ENCODE results near the gene PSMD10.
A peak's percentile ranks its signal among the peaks of the same experiment; 100 is the strongest.

PSMD10 gene, protein sequence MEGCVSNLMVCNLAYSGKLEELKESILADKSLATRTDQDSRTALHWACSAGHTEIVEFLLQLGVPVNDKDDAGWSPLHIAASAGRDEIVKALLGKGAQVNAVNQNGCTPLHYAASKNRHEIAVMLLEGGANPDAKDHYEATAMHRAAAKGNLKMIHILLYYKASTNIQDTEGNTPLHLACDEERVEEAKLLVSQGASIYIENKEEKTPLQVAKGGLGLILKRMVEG

DNA sequence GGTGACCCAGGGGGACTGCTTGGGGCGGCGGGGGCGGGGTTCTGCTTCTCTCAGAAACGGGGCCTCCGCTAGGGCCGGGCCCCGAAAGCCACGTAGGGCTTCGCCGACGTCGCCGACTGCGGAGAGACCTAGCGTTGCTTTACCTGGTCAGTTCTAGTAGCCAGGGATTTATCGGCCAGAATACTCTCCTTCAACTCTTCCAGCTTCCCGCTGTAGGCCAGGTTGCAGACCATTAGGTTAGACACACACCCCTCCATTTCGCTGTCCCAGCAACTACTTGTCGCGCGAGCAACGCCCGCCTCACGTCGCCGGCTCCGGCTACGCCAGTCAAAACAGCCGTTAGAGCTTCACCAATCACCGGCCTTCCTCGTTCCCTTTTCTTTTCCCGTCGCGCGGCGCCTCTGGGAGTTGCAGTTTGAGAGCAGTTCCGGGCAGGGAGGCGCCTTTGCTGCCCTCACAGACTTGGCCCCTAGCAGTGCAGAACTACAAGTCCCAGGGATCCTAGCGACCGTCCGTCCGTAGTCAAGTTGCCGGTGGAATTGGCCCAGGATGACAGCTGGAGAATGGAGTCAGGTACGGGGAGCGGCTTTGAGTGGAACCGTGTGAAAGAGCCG, at the start of gene PSMD10, which contains the start of gene ATG4A:
Gene PSMD10, minus strand, starts transcription at position 279 of the 614 bp plus-strand sequence. Its CDS starts 22 bp downstream, at position 257.
Gene ATG4A, plus strand, starts transcription at position 515 of the 614 bp plus-strand sequence. Its CDS starts 49 bp downstream, at position 564.
- peak; percentile 22 for DNase-seq (ENCODE audit: low spot score)

DNA sequence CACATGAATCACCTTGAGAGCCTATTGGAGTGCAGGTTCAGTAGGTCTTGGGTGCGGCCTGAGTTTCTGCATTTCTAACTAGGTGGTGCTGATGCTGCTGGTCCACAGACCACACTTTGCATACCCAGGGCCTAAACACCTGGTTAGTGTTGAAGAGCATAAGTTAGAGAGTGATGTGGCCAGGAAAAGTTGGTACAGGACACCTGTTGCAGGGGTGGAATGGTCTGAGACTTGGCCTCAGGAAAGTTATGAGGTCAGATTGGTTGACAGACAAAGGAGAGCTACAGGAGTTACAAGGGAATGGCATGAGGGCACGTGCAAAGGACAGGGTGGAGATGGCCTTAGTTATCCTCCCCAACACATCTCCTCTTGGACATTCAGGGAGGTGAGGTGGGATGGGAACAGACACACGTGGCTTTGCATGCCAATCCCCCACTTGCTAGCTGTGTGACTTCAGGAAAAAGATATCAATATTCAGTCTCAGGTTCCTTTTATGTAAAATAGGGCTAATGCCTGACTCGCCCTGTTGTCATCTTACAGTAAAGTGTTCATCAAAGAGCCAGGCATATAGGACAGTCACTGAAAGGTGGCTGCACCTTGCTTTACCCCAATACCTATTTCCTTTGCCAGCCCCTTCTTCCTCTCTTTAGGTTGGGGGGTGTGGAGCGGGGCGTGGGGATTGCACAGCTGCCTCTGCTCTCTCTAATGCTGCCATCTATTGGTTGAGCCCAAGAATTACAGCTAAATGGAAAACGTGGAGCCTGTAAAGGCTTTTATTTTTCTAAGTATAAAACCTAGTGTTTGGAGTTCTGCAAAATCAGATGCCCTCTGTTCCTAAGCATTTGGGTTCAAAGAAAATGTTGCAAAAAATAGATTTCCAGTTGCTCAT, 47.7 kb upstream of the PSMD10 start:
- DNase-seq (ENCODE audit: low spot score): no peak

DNA sequence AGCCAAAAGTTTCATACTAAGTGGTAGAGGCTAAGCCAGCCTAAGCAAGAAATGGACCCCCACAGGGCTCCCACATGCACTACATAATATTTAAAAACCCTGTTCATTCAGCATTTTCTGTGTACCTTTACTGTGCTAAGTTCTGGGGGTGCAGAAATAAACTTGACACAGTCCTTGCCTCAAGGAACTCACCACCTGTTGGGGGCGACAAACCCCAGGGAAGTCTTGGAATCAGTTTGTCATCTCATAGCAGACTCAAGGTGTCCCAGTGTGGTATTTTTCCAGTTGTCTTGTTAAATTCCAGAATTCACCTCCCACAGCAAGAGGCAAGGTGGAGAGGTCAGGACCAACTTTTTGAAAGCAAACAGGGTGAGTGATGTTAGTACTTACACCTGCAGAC, 43.4 kb upstream of the PSMD10 start:
- no peak for DNase-seq (ENCODE audit: low spot score)

DNA sequence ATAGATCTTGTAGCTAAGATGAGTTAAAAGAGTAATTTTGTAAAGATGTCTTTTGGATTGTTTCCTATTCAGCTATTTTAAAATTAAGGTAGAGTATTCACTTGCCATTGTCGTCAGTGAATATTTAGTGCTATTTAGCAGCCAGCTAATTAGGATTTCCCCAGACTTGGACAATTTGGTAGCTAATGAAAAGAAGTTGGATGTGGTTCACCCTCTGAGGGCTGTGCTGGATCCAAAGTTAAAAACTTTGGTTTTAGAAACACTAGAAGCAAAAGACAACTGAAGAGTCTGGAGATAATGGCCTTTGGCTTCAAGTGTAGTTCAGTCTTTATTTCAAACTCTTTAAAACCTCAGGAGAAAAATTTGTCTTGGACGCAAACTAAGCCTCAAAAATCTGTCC, 41.5 kb upstream of the PSMD10 start:
- no peak for DNase-seq (ENCODE audit: low spot score)

DNA sequence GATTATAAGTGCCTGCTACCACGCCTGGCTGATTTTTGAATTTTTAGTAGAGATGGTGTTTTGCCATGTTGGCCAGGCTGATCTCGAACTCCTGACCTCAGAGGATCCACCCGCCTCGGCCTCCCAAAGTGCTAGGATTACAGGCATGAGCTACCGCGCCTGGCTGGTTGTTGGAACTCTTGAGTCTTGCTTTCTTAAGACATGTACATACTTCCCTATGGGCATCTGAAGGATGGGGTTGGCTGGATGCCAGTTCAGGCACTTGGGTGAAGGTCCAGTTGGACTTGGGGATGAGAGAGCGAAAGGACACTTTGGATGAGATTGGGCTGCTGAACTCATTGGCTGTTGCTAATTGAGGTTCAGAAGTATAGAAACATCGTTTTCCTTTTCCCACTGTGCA, 40.7 kb upstream of the PSMD10 start:
- DNase-seq (ENCODE audit: low spot score): no peak

DNA sequence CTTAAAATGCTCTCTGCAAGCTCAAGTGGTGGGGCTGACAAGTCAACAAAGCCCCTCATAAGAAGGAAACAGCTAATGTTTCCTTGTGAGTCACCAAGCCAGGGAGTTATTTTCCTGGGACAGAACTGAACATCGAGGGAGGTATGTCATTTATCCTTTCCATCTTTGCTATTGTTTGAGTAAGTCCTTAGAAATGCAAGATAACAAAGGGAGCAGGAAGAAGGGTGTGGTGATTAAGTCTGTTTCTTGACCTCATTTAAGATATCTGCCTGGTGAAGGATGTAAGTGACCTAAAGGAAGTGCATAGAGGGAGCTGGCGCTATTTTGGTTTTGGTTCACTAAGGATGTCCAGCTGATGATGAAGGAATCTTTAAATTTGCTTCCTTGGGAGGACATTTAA, 40.1 kb upstream of the PSMD10 start:
- no peak for DNase-seq (ENCODE audit: low spot score)

DNA sequence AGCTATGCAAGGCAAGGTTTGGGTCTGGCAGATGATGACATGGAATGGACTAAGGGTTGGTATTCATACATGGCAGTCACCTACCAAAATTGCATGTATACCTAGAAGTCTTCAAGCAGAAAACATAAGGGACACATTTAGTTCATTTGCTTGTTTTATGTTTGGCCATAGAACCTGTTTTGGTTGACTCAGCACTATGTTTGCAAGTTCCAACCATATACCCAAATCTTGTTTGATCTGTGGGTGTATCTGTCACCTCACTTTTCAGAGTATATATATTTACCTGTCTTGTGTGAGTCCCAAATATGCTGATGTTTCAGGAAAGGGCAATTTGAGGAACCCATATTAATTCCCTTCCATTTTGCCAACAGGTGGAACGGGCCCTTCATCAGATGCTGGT, 39.5 kb upstream of the PSMD10 start:
- no peak for DNase-seq (ENCODE audit: low spot score)

DNA sequence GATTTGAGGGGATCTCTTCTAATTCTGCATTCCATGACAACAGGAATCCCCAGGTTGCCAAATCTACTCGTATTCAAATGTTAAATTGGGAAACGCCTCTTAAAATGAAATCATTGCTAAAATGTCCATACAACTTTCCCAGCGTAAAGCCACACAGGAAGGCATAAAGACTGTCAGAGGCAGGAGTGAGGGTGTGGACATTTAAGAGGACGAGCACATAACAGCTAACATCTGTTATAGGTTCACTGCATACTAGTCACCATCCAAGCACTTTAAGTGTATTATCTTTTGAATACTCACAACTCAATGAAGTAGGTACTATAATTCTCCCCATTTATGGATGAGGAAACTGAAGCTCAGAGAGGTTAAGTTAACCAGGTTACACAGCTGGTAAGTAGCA, 35.8 kb upstream of the PSMD10 start:
- DNase-seq (ENCODE audit: low spot score): no peak

DNA sequence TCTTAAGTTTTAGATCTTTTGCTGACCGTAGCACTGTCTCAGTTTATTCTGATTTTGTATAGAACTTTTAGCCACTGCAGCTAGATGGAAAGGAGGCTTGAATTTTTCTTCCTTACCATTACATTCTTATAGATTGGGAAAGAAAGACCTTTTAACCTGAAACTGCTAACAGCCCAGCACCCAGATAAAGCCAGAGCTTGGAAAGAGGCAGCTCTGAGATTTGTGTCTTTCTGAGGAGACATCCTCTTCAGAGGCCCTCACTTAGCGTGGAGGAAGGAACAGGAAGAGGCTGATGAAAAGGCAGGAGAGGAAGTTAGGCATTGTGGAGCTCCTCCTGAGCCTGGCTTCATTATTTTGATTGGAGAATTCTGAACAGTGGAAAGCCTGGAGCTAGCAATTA, 35.3 kb upstream of the PSMD10 start:
- no peak for DNase-seq (ENCODE audit: low spot score)

DNA sequence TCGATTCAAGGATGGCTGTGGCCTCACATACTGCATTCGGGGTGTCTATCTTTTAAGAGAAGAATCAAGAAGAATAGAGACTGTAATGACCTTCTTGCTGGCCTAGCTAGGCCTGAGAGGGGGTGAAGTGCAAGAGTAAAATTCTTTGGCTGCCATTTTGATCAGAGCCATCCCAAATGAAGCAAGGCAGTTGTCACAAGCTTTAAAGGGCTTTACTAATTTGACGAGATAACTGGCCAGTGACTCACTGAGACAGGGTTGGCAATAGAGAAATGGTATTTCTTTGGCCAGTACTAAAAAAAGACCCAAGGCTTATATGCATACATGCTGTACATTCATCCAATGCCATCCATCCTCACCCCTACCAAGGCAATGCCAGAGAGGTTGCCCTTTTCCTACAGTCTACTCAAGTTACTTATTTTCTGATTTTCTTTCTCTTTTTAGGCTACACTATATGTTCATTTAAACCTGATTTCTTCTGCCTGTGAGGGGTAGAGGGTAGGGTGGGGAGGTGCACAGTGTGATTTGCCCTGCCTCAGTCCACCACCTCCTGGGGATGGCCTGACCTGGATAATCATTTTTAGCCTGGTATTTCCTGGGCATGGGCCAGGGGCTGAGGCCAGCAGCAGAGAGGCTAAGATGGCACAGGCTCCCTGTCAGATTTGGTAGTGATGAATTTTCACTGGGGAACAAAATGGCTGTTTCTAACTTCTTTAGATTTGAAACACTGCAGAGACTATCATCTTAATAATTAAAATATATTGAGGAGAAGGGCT, 32.4 kb upstream of the PSMD10 start:
- no peak for DNase-seq (ENCODE audit: low spot score)

DNA sequence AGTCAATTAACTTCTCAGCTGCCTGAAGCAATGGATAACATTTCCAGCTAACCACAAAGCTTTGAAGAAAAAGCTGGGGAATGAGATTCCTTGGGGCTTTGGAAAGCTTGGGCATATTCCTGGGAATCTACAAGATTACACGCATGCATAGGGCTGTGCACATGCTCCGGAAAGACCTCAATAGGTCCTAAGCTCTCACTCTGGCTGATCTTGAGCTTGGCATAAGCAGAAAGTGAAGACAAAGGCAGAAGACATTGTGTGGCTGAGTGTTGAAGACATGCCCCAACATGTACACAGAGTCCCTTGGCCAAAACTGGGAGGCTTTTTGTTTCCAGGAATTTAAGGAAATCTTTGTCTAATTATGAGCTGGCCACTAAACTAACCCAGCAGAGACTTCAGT, 31.4 kb upstream of the PSMD10 start:
- DNase-seq (ENCODE audit: low spot score): no peak

DNA sequence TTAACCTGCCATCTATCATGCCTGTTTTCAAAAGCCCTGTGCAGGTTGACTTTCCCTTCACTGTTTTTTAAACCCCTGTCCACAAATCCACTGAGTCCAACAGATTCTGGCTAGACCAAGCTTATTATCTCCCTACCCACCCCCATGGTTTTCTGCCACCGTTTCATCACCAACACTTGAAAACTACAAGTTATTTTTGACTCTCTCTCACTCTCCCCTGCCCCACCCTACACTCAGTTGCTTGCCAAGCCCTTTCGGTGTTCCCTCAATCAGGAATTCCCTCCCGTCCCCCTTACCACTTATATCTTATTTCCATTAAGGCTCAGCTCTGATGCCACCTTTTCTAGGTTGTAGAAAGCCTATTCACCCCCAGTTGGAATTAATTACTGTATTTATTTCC, 29.9 kb upstream of the PSMD10 start:
- DNase-seq (ENCODE audit: low spot score): no peak

DNA sequence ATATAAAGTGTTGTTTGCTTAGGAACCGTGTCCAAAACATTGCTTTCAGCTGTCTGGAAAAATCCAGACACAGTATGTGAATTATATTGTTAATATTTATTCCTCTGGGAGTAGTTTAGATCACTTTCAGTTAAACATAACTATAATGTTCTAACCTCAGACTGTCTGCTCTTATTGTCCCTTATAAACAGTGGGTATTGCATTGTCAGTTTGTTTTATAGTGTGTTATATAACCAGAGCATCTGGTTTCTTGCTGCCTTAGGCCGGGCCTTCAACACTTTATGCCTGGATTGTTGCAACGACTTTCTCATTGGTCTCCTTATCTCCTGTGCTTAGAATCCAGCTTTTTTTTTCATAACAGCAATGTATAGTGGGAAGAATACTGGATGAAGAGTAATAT, 26.6 kb upstream of the PSMD10 start:
- DNase-seq (ENCODE audit: low spot score): no peak

DNA sequence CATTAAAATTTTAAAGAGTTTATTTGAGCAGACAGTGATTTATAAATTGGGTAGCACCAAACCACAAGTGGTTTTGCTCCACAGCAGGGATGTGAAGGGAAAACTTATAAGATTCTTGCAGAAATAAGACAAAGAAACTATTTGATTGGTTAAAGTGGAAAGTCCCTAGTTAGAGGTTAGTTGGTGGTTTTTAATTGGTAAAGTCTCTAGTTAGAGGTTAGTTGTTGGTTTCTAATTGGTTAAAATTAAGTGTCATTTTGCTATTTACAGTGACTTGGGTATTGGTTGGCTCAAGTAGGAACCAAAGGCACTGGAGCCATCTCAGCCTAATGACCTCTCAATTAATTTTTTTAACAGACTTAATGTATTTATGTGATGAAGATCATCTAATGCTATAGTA, 23.2 kb upstream of the PSMD10 start:
- no peak for DNase-seq (ENCODE audit: low spot score)

DNA sequence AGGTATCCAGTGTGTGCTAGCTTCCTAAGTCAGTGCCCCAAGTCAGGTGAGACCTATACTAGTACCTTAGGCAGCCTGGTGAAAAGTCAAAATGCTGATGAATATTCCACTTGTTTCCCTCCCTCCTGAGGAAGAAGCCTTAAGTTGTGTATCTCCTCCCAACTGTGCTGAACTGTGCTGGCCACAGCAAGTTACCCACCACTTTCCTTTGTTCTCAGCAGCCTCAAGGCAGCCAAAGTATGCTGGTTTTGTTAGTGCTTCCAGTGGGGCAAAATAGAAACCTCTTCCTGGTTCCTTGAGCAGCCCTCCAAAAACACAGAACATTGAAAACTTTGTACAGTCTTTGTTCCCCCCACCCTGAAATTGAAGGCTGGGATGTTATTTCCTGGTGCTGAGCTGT, 14.1 kb upstream of the PSMD10 start:
- DNase-seq (ENCODE audit: low spot score): no peak

DNA sequence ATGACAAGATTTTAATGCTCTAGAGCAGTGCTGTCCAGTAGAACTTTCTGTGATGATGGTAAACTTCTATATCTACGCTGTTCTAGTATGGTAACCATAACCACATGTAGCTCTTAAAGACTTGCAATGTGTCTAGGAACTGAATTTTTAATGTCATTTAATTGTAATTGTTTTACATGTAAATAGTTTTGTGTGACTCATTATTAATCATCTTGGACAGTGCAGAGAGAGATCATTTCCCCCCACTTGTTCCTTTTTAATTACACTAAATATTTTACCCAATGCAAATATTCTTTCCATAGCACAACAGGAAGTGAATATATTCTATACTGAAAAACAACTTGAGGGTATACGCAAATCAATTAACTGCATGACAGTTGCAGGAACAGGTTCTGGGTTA, 6.0 kb upstream of the PSMD10 start:
- no peak for DNase-seq (ENCODE audit: low spot score)

DNA sequence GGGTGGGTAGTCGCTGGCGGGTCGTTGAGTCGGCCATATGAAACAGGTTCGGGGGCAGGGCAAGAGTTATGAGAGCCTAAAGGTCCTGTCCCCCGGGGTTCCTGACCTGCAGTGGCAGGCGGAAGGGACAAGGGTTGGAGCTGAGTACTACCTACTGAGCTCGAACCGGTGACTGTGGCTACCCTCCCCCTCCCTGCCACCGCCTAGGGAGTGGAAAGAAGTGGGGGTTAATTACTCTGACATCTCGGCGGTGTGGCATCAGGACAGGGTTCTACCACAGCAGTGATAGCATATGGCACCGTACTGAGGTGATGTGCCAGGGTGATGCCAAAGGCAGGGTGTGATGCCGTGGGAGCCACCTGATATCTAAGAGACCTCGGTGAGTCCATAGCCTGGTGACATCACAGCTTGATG, 543 bp upstream of the PSMD10 start:
- no peak for DNase-seq (ENCODE audit: low spot score)

DNA sequence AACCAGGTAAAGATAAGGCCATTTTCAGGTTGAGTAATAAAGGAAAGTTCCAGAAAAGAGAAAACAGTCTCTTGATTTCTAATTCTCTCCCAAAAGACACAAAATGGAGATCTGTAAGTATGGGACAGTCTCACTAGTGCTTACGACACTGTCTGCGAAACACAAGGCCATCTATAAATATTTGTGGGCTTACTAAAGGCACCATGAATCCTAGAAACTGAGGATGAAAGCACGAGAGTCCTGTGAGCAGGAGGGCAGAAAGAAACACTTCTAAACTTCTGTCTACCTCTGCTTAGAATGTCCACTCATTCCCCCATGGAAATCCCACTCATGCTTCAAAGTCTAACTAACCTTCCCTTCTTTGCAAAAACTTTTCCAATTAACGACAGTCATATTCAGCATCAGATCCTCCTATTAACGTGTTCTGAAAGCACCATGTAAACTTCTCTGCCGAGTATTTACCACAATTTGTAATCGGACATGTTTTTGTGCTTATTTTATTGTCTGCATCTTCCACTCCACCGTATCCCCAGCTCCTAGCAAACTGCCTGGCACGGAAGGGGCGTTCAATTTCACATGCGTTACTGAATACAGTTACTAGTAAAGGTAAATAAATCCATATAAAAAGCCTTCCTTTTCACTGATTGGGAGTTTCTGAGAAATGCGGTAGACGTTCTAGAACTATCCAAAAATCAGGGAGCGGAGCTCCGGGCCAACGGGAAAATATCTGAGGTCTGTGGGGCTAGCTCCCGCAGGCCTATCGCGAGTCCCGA, 665 bp downstream of the PSMD10 start:
- DNase-seq (ENCODE audit: low spot score): no peak

DNA sequence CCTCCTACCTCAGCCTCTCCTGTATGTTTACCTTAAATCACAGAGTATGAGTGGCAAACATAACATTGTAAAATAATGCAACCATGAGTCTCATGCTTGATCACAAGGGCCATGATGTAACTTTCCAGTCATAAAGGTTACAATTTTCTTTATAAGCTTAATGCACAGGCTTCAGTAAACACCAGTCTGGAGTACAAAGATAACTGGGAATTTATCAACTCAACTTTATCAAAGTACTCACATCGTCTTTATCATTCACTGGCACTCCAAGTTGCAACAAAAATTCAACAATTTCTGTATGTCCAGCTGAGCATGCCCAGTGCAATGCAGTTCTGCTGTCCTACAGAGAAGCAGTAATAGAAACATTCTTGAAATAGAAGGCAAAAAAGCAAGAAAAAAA, 2.8 kb downstream of the PSMD10 start:
- DNase-seq (ENCODE audit: low spot score): no peak

DNA sequence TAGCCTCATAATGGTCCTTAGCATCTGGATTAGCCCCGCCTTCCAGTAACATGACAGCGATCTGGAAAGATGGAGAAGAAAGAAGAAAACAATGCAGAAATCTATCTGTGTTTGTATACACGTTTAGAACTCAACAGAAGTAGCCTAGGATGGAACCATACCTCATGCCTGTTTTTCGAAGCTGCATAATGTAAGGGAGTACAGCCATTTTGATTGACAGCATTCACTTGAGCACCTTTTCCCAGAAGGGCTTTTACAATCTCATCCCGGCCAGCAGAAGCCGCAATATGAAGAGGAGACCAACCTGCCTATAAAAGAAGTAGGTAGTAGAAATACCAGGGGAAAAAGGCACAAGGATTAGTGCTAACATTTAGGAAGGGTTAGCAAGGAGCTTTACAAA, 3.5 kb downstream of the PSMD10 start:
- DNase-seq (ENCODE audit: low spot score): no peak

DNA sequence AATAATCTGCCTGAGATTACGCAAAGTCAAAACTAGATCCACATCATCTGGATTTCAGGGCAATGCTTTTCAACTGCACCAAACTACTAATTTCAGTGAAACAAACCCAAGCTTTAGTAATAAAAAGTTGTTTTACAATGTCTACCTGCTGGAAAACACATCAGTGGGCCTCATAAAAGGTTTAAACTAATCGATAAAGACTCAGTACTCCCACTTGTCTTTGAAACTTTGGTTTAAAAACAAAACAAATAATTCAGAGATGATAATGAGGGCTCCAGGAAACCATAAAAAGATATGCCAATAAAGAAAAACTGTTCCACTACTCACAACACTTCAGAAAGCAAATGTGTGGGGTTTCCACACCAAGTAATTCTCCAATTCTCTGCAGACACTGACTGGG, 10.2 kb downstream of the PSMD10 start:
- DNase-seq (ENCODE audit: low spot score): no peak

DNA sequence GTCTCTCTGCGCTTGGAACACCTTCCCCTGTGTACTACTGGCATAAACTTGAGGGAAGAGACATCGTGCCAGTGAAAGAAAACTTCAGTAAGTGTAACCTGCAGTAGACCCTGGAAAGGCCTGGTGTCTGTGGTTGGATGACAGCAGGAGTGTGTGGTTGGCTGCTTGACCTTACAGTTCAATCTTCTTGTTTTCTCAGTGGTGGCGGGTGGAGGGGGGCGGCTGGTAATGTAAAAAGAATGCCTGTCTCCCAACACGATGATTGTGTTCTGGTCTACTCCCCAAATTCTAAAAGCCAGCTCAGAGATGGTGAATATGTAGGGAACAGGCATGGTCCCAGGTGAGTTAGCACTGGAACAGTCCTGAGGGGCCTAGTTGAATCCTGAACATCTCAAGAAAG, 18.6 kb downstream of the PSMD10 start:
- no peak for DNase-seq (ENCODE audit: low spot score)

Measured in HuH-7.5 (cell line).